Measurements from ENCODE around the gene USP17L20. TPM values are rescaled to one million over a fixed set of nuclear protein-coding genes. Genes with fewer than 3 reads are reported as not detected.
"Not testable (repeated sequence)": the region's sequence is repeated elsewhere in the genome, so short reads cannot be mapped to it uniquely, and the experiment has no call there.

The USP17L20 gene
- total RNA-seq, 1 experiment from 2014 or later, result not detected

- H3K4me2 ChIP-seq (ENCODE audit: insufficient read depth, insufficient read length, low read length); H2AK5ac ChIP-seq (ENCODE audit: insufficient read length, low read length); H3K23me2 ChIP-seq (ENCODE audit: insufficient read length, low read depth, low read length, poor library complexity, severe bottlenecking); H3K27me3 ChIP-seq (ENCODE audit: insufficient read depth, low read length); H3K27ac ChIP-seq (ENCODE audit: insufficient read length, low read depth, low read length); H4K20me1 ChIP-seq (ENCODE audit: control insufficient read depth, insufficient read depth, insufficient read length); H3K23ac ChIP-seq (ENCODE audit: insufficient read length, low read depth, low read length); H2AFZ ChIP-seq (ENCODE audit: low read length); H3K79me1 ChIP-seq (ENCODE audit: insufficient read depth, low read depth, low read length, poor library complexity, severe bottlenecking); H4K5ac ChIP-seq (ENCODE audit: insufficient read length, low read depth, low read length); H3K36me3 Mint-ChIP-seq (ENCODE audit: insufficient read depth in 1 of 3, low read depth in 3 of 3); H3K56ac ChIP-seq (ENCODE audit: insufficient read length, low read depth, low read length); H4K8ac ChIP-seq (replicated peaks; ENCODE audit: insufficient read length, low read depth, low read length); H3T11ph ChIP-seq (ENCODE audit: low read length); H3K9me3 ChIP-seq (ENCODE audit: control insufficient read depth, low read depth, low read length); H3K79me2 ChIP-seq (ENCODE audit: insufficient read depth, low read length); H2BK20ac ChIP-seq (ENCODE audit: low read depth, low read length, poor library complexity, severe bottlenecking); H3K9me3 Mint-ChIP-seq; DNase-seq; H3K14ac ChIP-seq (ENCODE audit: insufficient read depth, low read length); H3K4me1 Mint-ChIP-seq; H3K27me3 Mint-ChIP-seq (ENCODE audit: low read depth); H3K4me1 ChIP-seq (ENCODE audit: insufficient read depth, low read length); H3K4ac ChIP-seq (ENCODE audit: low read depth, low read length); H2BK5ac ChIP-seq (ENCODE audit: insufficient read length, low read length); H3K9ac ChIP-seq (ENCODE audit: extremely low read depth, insufficient read length, low read length); H4K91ac ChIP-seq (ENCODE audit: insufficient read length, low read depth, low read length); H2BK120ac ChIP-seq (ENCODE audit: low read depth, low read length, poor library complexity, severe bottlenecking); H3K18ac ChIP-seq (ENCODE audit: insufficient read length, low read depth, low read length); H3K27ac Mint-ChIP-seq; H3K4me3 Mint-ChIP-seq; H2BK15ac ChIP-seq (ENCODE audit: low read depth, low read length); H2BK12ac ChIP-seq (ENCODE audit: insufficient read length, low read depth, low read length): not testable (repeated sequence)
- no CpG with 5 or more reads among the region's 8 CpGs for WGBS (ENCODE audit: extremely low coverage, insufficient read length, low lambda C conversion rate)
These were observed 27.7 kb upstream of the USP17L20 start for GRCh38 chr4:9230249-9230648.

GRCh38 chr4:9234085-9234484 is 23.8 kb upstream of the USP17L20 start, which contains the start of gene USP17L15:
Gene USP17L15, plus strand, starts transcription at chr4:9234385. Its CDS starts 0 bp downstream, at chr4:9234385.
- not testable (repeated sequence) for H2AFZ ChIP-seq (ENCODE audit: low read length); H3K36me3 Mint-ChIP-seq (ENCODE audit: insufficient read depth in 1 of 3, low read depth in 3 of 3); H3K9me3 ChIP-seq (ENCODE audit: control insufficient read depth, low read depth, low read length); H3K23me2 ChIP-seq (ENCODE audit: insufficient read length, low read depth, low read length, poor library complexity, severe bottlenecking); H3K79me2 ChIP-seq (ENCODE audit: insufficient read depth, low read length); H3K23ac ChIP-seq (ENCODE audit: insufficient read length, low read depth, low read length); H3K27me3 ChIP-seq (ENCODE audit: insufficient read depth, low read length); H4K8ac ChIP-seq (replicated peaks; ENCODE audit: insufficient read length, low read depth, low read length); H3K79me1 ChIP-seq (ENCODE audit: insufficient read depth, low read depth, low read length, poor library complexity, severe bottlenecking); H2AK5ac ChIP-seq (ENCODE audit: insufficient read length, low read length); H3K27ac ChIP-seq (ENCODE audit: insufficient read length, low read depth, low read length); H3K18ac ChIP-seq (ENCODE audit: insufficient read length, low read depth, low read length); DNase-seq; H3K27ac Mint-ChIP-seq; H3K9ac ChIP-seq (ENCODE audit: extremely low read depth, insufficient read length, low read length); H4K91ac ChIP-seq (ENCODE audit: insufficient read length, low read depth, low read length); H3K4me1 Mint-ChIP-seq; H2BK12ac ChIP-seq (ENCODE audit: insufficient read length, low read depth, low read length); H2BK120ac ChIP-seq (ENCODE audit: low read depth, low read length, poor library complexity, severe bottlenecking); H3K9me3 Mint-ChIP-seq; H3K4ac ChIP-seq (ENCODE audit: low read depth, low read length); H3K4me3 Mint-ChIP-seq; H3T11ph ChIP-seq (ENCODE audit: low read length); H3K27me3 Mint-ChIP-seq (ENCODE audit: low read depth); H3K14ac ChIP-seq (ENCODE audit: insufficient read depth, low read length); H2BK15ac ChIP-seq (ENCODE audit: low read depth, low read length); H3K4me2 ChIP-seq (ENCODE audit: insufficient read depth, insufficient read length, low read length); H3K56ac ChIP-seq (ENCODE audit: insufficient read length, low read depth, low read length); H2BK20ac ChIP-seq (ENCODE audit: low read depth, low read length, poor library complexity, severe bottlenecking); H4K20me1 ChIP-seq (ENCODE audit: control insufficient read depth, insufficient read depth, insufficient read length); H2BK5ac ChIP-seq (ENCODE audit: insufficient read length, low read length); H3K4me1 ChIP-seq (ENCODE audit: insufficient read depth, low read length); H4K5ac ChIP-seq (ENCODE audit: insufficient read length, low read depth, low read length)
- whole genome bisulfite sequencing (ENCODE audit: extremely low coverage, insufficient read length, low lambda C conversion rate), result no CpG with 5 or more reads among the region's 15 CpGs

Measured in H9 (cell line).